Frontal cortex (tissue), 4 donors: ENCODE data around the gene PTK7. TPM values are rescaled to one million over a fixed set of nuclear protein-coding genes. Genes with fewer than 3 reads are reported as not detected.

ENCODE experiments used
- DNase-seq, 2 donors: peaks; one replicate each; pipeline ENCODE4 v3.0.0; 2012; ENCODE audit warnings: low spot score in 2 of 2
- FAIRE-seq: peaks from 2 replicates; lab custom pipeline; 2012; peaks lifted over from hg19 to GRCh38; lab: Jason Lieb, UNC
- total RNA-seq: library from RNA; depleted of rRNA; stranded (reverse); fragments of >200 nt; gene quantifications from one replicate; pipeline ENCODE4 v1.2.3, GENCODE V29; 2014
- donor health status: control.
- donor health status: control.
- donor health status: control.

The PTK7 gene
- total RNA-seq, 1 donor from 2014 or later: 16.7 TPM

GRCh38 chr6:43192911-43193310 is 116.8 kb downstream of the PTK7 start:
- FAIRE-seq: no peak
- DNase-seq: no peak

- FAIRE-seq (no peak), DNase-seq (no peak)
These were observed 117.8 kb downstream of the PTK7 start for GRCh38 chr6:43193929-43194328.

- DNase-seq: no peak
- FAIRE-seq: no peak
These were observed 120.2 kb downstream of the PTK7 start for GRCh38 chr6:43196337-43196736.

GRCh38 chr6:43199912-43200311 is 123.8 kb downstream of the PTK7 start:
- no peak for DNase-seq

GRCh38 chr6:43200541-43200940 is 124.4 kb downstream of the PTK7 start:
- FAIRE-seq: no peak

More at GRCh38 chr6:43199912-43200311, 123.8 kb downstream of the PTK7 start:
- FAIRE-seq: no peak

GRCh38 chr6:43202451-43202850 is 126.3 kb downstream of the PTK7 start:
- DNase-seq: no peak
- no peak for FAIRE-seq

More at GRCh38 chr6:43200541-43200940, 124.4 kb downstream of the PTK7 start:
- no peak for DNase-seq

- FAIRE-seq (no peak), DNase-seq (no peak)
These were observed 127.1 kb downstream of the PTK7 start for GRCh38 chr6:43203029-43203717.

- DNase-seq (no peak), FAIRE-seq (no peak)
These were observed 127.6 kb downstream of the PTK7 start for GRCh38 chr6:43203718-43204095.

- no peak for FAIRE-seq
- no peak for DNase-seq
These were observed 128.4 kb downstream of the PTK7 start for GRCh38 chr6:43204271-43205105.

- FAIRE-seq (no peak), DNase-seq (no peak)
These were observed 129.7 kb downstream of the PTK7 start for GRCh38 chr6:43205849-43206248.

GRCh38 chr6:43207286-43207685 is 131.2 kb downstream of the PTK7 start:
- FAIRE-seq (peak; percentile 78), DNase-seq (no peak)

Other genes starting within 250 kb of the PTK7 start
- gene RPL7L1, start 196.7 kb upstream of the PTK7 start, total RNA-seq: 157 TPM
- not detected for gene PTCRA, start 160.3 kb upstream of the PTK7 start, total RNA-seq
- gene CNPY3, start 146.8 kb upstream of the PTK7 start, total RNA-seq: 14.7 TPM
- not detected for gene GNMT, start 115.6 kb upstream of the PTK7 start, total RNA-seq
- 25.3 TPM for gene PEX6, start 97.1 kb upstream of the PTK7 start, total RNA-seq
- gene PPP2R5D, start 91.7 kb upstream of the PTK7 start, total RNA-seq: 37.5 TPM
- 31.4 TPM for gene MEA1, start 62.4 kb upstream of the PTK7 start, total RNA-seq
- gene KLHDC3, start 62.1 kb upstream of the PTK7 start, total RNA-seq: 164 TPM
- 60.3 TPM for gene RRP36, start 54.7 kb upstream of the PTK7 start, total RNA-seq
- 12.6 TPM for gene CUL7, start 22.5 kb upstream of the PTK7 start, total RNA-seq
- gene MRPL2, start 16.9 kb upstream of the PTK7 start, total RNA-seq: 8.2 TPM
- 18.8 TPM for gene KLC4, start 16.7 kb upstream of the PTK7 start, total RNA-seq
- gene SRF, start 95.0 kb downstream of the PTK7 start, total RNA-seq: 9.8 TPM
- gene CUL9, start 105.9 kb downstream of the PTK7 start, total RNA-seq: 22.0 TPM
- gene DNPH1, start 153.2 kb downstream of the PTK7 start, total RNA-seq: 13.9 TPM
- gene TTBK1, start 167.2 kb downstream of the PTK7 start, total RNA-seq: 9.8 TPM
- gene SLC22A7, start 221.9 kb downstream of the PTK7 start, total RNA-seq: 0.41 TPM
- 4.5 TPM for gene CRIP3, start 232.5 kb downstream of the PTK7 start, total RNA-seq